Mesenchymal stem cell (in vitro differentiated cells and primary cell): ENCODE data around the gene CAMK2A.

Source experiments
- DNase-seq: peaks from one replicate; pipeline ENCODE4 v3.0.0-alpha.2; 2013
- H2AFZ ChIP-seq: one replicate; pipeline ENCODE4 v1.6.1; 2013; ENCODE audit warnings: low read depth, mild to moderate bottlenecking, control low read depth, inconsistent platforms, low read length, moderate library complexity
- H2AK5ac ChIP-seq: 2 replicates; pipeline ENCODE4 v1.6.1; 2013; ENCODE audit warnings: low read length, moderate library complexity, mild to moderate bottlenecking, inconsistent platforms; ENCODE audit not compliant: severe bottlenecking
- H2BK120ac ChIP-seq: one replicate; pipeline ENCODE4 v1.6.1; 2013; ENCODE audit warnings: low read depth, mild to moderate bottlenecking, inconsistent platforms, low read length, moderate library complexity
- H2BK12ac ChIP-seq, 2 experiments: one replicate each; pipeline ENCODE4 v1.6.1; 2013; ENCODE audit warnings: inconsistent platforms in 2 of 2, low read length in 2 of 2, mild to moderate bottlenecking in 2 of 2, moderate library complexity in 2 of 2, control low read depth in 1 of 2
- H2BK15ac ChIP-seq: one replicate; pipeline ENCODE4 v1.6.1; 2013; ENCODE audit warnings: mild to moderate bottlenecking, low read depth, inconsistent platforms; ENCODE audit not compliant: poor library complexity, severe bottlenecking
- H2BK5ac ChIP-seq: 2 replicates; pipeline ENCODE4 v1.6.1; 2013; ENCODE audit warnings: low read depth, mild to moderate bottlenecking, low read length, control low read depth, inconsistent platforms; ENCODE audit not compliant: poor library complexity, severe bottlenecking
- H3K14ac ChIP-seq, 2 experiments: one replicate each; pipeline ENCODE4 v1.6.1; 2013; ENCODE audit warnings: inconsistent platforms in 2 of 2, low read length in 2 of 2, control low read depth in 1 of 2, mild to moderate bottlenecking in 1 of 2, moderate library complexity in 1 of 2
- H3K18ac ChIP-seq, 2 experiments: one replicate each; pipeline ENCODE4 v1.6.1; 2013; ENCODE audit warnings: inconsistent platforms in 2 of 2, low read length in 2 of 2, control low read depth in 1 of 2, low read depth in 1 of 2, mild to moderate bottlenecking in 1 of 2
- H3K23ac ChIP-seq, 2 experiments: one replicate each; pipeline ENCODE4 v1.6.1; 2013; ENCODE audit warnings: inconsistent platforms in 2 of 2, low read length in 2 of 2, mild to moderate bottlenecking in 2 of 2, moderate library complexity in 2 of 2, control low read depth in 1 of 2
- H3K27ac ChIP-seq: 2 replicates; pipeline ENCODE4 v1.5.1; 2013; ENCODE audit warnings: mild to moderate bottlenecking, moderate library complexity, low read length, control low read depth, inconsistent platforms; ENCODE audit not compliant: poor library complexity, severe bottlenecking
- H3K27me3 ChIP-seq, 2 experiments: 2 replicates each; pipeline versions ENCODE4 v1.6.1 to v1.7.0; 2013; ENCODE audit warnings: low read length in 2 of 2, mild to moderate bottlenecking in 2 of 2, moderate library complexity in 2 of 2, control low read depth in 1 of 2, inconsistent platforms in 1 of 2; ENCODE audit not compliant: control insufficient read depth in 1 of 2, insufficient read depth in 1 of 2
- H3K36me3 ChIP-seq, 2 experiments: 2 replicates each; pipeline versions ENCODE4 v1.6.1 to v1.7.0; 2013; ENCODE audit warnings: low read length in 2 of 2, control low read depth in 1 of 2, inconsistent platforms in 1 of 2, low read depth in 1 of 2, mild to moderate bottlenecking in 1 of 2; ENCODE audit not compliant: insufficient read depth in 2 of 2, control insufficient read depth in 1 of 2
- H3K4ac ChIP-seq, 2 experiments: one replicate each; pipeline ENCODE4 v1.6.1; 2013; ENCODE audit warnings: inconsistent platforms in 2 of 2, low read length in 2 of 2, mild to moderate bottlenecking in 2 of 2, moderate library complexity in 2 of 2, control low read depth in 1 of 2, low read depth in 1 of 2
- H3K4me1 ChIP-seq: 2 replicates; pipeline ENCODE4 v1.6.1; 2013; ENCODE audit warnings: low read depth, low read length, control low read depth; ENCODE audit not compliant: control insufficient read depth, insufficient read depth
- H3K4me2 ChIP-seq: 2 replicates; pipeline ENCODE4 v1.6.1; 2013; ENCODE audit warnings: low read length, mild to moderate bottlenecking, inconsistent platforms; ENCODE audit not compliant: poor library complexity, severe bottlenecking
- H3K4me3 ChIP-seq, 2 experiments: 2 replicates each; pipeline versions ENCODE4 v1.5.1 to v1.7.0; 2013; ENCODE audit warnings: low read length in 2 of 2, mild to moderate bottlenecking in 2 of 2, control low read depth in 1 of 2, low read depth in 1 of 2; ENCODE audit not compliant: insufficient read depth in 1 of 2
- H3K79me1 ChIP-seq: replicated peaks from 2 replicates; pipeline ENCODE4 v1.6.1; 2013; ENCODE audit warnings: mild to moderate bottlenecking, control low read depth, low read length, inconsistent platforms; ENCODE audit not compliant: poor library complexity, severe bottlenecking
- H3K9ac ChIP-seq: 2 replicates; pipeline ENCODE4 v1.7.0; 2013; ENCODE audit warnings: mild to moderate bottlenecking, low read length, moderate library complexity
- H3K9me3 ChIP-seq: 2 replicates; pipeline ENCODE4 v1.7.0; 2013; ENCODE audit warnings: mild to moderate bottlenecking, low read length; ENCODE audit not compliant: control insufficient read depth
- H4K8ac ChIP-seq: one replicate; pipeline ENCODE4 v1.6.1; 2013; ENCODE audit warnings: inconsistent platforms, mild to moderate bottlenecking, low read length, moderate library complexity
- H4K91ac ChIP-seq: one replicate; pipeline ENCODE4 v1.6.1; 2013; ENCODE audit warnings: mild to moderate bottlenecking, low read length, inconsistent platforms
- WGBS: methylation state at CpG from one replicate; pipeline ENCODE4 v1.1.7; 2013; ENCODE audit warnings: mixed read lengths; 5-methylcytosine and 5-hydroxymethylcytosine counted together

The CAMK2A gene

GRCh38 chr5:150305557-150305956, 16.0 kb upstream of the CAMK2A start:
- H3K4ac ChIP-seq, result no peak overlapping the region
- H2BK5ac ChIP-seq, result no peak overlapping the region
- peak overlapping the region in 1 of 2 experiments; percentile 48 for H3K18ac ChIP-seq
- peaks cover 25% of the 10 kb centered on the region for H3K4me1 ChIP-seq
- H3K14ac ChIP-seq, result no peak overlapping the region
- H3K9me3 ChIP-seq, result no peaks in the 10 kb centered on the region
- no peak overlapping the region for H2AFZ ChIP-seq
- no peak for DNase-seq
- H3K27ac ChIP-seq, result no peak overlapping the region
- WGBS, result 20% methylated on average over 1 of the region's 1 CpG
- H2AK5ac ChIP-seq, result no peak overlapping the region
- no peak overlapping the region for H3K4me3 ChIP-seq
- no peak overlapping the region for H2BK120ac ChIP-seq
- H3K79me1 ChIP-seq, result peaks cover 6% of the 10 kb centered on the region
- H2BK15ac ChIP-seq, result no peak overlapping the region
- H4K8ac ChIP-seq, result peak overlapping the region; percentile 53
- no peaks in the 10 kb centered on the region for H3K36me3 ChIP-seq
- H3K27me3 ChIP-seq, result no peaks in the 10 kb centered on the region
- H3K9ac ChIP-seq, result peak overlapping the region; percentile 7
- H2BK12ac ChIP-seq, result peak overlapping the region in 1 of 2 experiments; percentile 38
- no peak overlapping the region for H3K23ac ChIP-seq
- H3K4me2 ChIP-seq, result no peak overlapping the region
- H4K91ac ChIP-seq, result no peak overlapping the region

GRCh38 chr5:150305095-150305494, 15.5 kb upstream of the CAMK2A start:
- Histone ChIP-seq H3K18ac (peak overlapping the region in 1 of 2 experiments; percentile 48), H3K14ac (no peak overlapping the region), H3K27ac (no peak overlapping the region), H2BK15ac (no peak overlapping the region), H3K23ac (no peak overlapping the region), H3K79me1 (peaks cover 6% of the 10 kb centered on the region), H4K8ac (peak overlapping the region; percentile 53), H3K36me3 (no peaks in the 10 kb centered on the region), H4K91ac (no peak overlapping the region), H2AK5ac (no peak overlapping the region), H2AFZ (no peak overlapping the region), H2BK5ac (no peak overlapping the region), H3K9ac (no peak overlapping the region), H2BK12ac (peak overlapping the region in 1 of 2 experiments; percentile 38), H3K9me3 (no peaks in the 10 kb centered on the region), H3K4me3 (no peak overlapping the region), H2BK120ac (no peak overlapping the region), H3K4me1 (peaks cover 30% of the 10 kb centered on the region), H3K4me2 (no peak overlapping the region), H3K4ac (no peak overlapping the region), H3K27me3 (no peaks in the 10 kb centered on the region)
- no peak for DNase-seq
- WGBS, result 77% methylated on average over 2 of the region's 2 CpGs

- H2AK5ac ChIP-seq, result peak overlapping the region; percentile 39
- no peak overlapping the region for H3K9ac ChIP-seq
- H2BK15ac ChIP-seq, result no peak overlapping the region
- H3K36me3 ChIP-seq, result no peaks in the 10 kb centered on the region
- H3K23ac ChIP-seq, result no peak overlapping the region
- no peak overlapping the region for H3K4ac ChIP-seq
- H3K4me2 ChIP-seq, result no peak overlapping the region
- no peak overlapping the region for H3K14ac ChIP-seq
- H3K4me1 ChIP-seq, result peaks cover 29% of the 10 kb centered on the region
- no peak overlapping the region for H3K18ac ChIP-seq
- no peak overlapping the region for H2AFZ ChIP-seq
- DNase-seq, result no peak
- no peak overlapping the region for H3K27ac ChIP-seq
- H3K79me1 ChIP-seq, result peaks cover 6% of the 10 kb centered on the region
- no peak overlapping the region for H2BK120ac ChIP-seq
- H2BK12ac ChIP-seq, result no peak overlapping the region
- no peaks in the 10 kb centered on the region for H3K27me3 ChIP-seq
- 86% methylated on average over 4 of the region's 4 CpGs for WGBS
- no peak overlapping the region for H4K91ac ChIP-seq
- H3K4me3 ChIP-seq, result no peak overlapping the region
- H2BK5ac ChIP-seq, result no peak overlapping the region
- no peaks in the 10 kb centered on the region for H3K9me3 ChIP-seq
- H4K8ac ChIP-seq, result no peak overlapping the region
Measured at GRCh38 chr5:150304481-150305081, 15.0 kb upstream of the CAMK2A start.

- Histone ChIP-seq H3K9ac (no peak overlapping the region), H3K79me1 (peaks cover 6% of the 10 kb centered on the region), H3K27ac (no peak overlapping the region), H3K27me3 (no peaks in the 10 kb centered on the region), H3K36me3 (no peaks in the 10 kb centered on the region), H3K4ac (no peak overlapping the region), H3K14ac (no peak overlapping the region), H2BK120ac (no peak overlapping the region), H3K4me1 (peaks cover 24% of the 10 kb centered on the region), H2BK15ac (no peak overlapping the region), H3K18ac (no peak overlapping the region), H2BK5ac (no peak overlapping the region), H3K9me3 (no peaks in the 10 kb centered on the region), H3K23ac (no peak overlapping the region), H2BK12ac (no peak overlapping the region), H3K4me3 (no peak overlapping the region), H4K8ac (no peak overlapping the region), H2AK5ac (peak overlapping the region; percentile 29), H2AFZ (no peak overlapping the region), H4K91ac (no peak overlapping the region), H3K4me2 (no peak overlapping the region)
- peak; percentile 50 for DNase-seq
- 68% methylated on average over 6 of the region's 7 CpGs for WGBS
Measured at GRCh38 chr5:150303660-150304386, 14.2 kb upstream of the CAMK2A start.
